Activated CD8-positive, alpha-beta memory T cell treated with anti-CD3 and anti-CD28 coated beads for 48 hours (primary cell): ENCODE data around the gene OR10H4.
"Not testable (repeated sequence)": the region's sequence is repeated elsewhere in the genome, so short reads cannot be mapped to it uniquely, and the experiment has no call there.

Experiments
- DNase-seq, 3 experiments: peaks; one replicate each; pipeline ENCODE4 v3.0.0-alpha.2; 2020; ENCODE audit warnings: low read depth in 2 of 3, low spot score in 2 of 3

The OR10H4 gene

DNA sequence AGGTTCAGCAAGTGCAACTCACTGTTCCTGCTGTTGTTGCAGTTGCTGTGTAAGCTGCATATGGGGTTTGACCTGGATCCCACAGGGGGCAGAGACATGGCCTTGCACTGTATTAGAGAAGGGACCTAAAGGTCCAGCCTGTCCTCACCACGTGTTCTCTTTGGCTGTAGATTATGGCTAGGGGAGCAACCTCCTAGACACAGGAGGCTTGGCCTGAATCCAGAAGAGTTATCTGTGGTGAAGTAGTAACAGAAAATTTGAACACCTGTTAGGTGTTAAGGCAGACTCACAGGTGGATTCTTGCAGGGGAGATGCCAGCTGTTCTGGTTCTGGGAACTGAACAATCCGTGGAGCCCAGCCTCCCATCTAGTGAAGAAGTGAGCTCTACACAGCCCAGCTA is 11.0 kb upstream of the OR10H4 start:
- DNase-seq: no peak

DNA sequence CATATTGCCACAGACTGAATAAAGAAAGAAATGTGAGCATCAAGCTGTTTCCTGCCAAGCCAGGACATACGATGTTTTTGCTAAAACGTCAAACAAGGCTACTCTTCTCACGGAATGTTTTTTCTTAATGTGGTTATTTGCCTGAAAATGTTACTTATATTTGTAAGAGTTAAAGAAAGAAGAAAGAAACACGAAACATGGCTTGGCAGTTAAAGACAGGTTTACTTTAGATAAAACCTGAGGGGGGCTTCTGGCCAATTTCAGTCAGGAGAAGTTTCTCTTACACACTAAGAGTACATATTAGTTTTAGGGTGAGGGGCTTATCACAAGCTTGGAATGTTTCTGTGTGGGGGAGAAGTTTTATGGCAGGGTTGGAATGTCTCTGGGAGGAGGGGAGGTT is 4.4 kb upstream of the OR10H4 start:
- no peak for DNase-seq

DNA sequence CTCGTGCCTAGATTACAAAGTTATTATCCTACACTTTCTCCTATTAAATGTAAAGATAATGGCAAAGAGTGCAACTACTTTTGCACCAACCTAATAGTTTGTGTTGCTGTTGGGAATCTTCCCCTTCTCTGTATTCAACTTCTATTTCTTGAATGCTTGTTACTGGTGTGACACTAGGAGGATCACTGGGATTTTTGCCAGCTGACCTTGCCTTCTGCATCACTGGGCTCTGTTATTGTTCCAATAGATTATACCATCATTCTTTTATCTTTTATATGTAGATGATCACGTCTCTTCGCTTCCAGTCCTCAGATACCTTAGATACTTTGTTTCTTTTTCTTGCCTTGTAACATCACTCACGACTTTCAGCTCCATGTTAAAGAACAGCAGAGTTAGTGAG is 3.5 kb upstream of the OR10H4 start:
- no peak for DNase-seq

GRCh38 chr19:15954820-15955219 is 6.0 kb downstream of the OR10H4 start:
- no peak for DNase-seq

GRCh38 chr19:15962319-15962718 is 13.5 kb downstream of the OR10H4 start:
- no peak for DNase-seq

GRCh38 chr19:15964231-15964630 is 15.4 kb downstream of the OR10H4 start:
- DNase-seq: no peak

DNA sequence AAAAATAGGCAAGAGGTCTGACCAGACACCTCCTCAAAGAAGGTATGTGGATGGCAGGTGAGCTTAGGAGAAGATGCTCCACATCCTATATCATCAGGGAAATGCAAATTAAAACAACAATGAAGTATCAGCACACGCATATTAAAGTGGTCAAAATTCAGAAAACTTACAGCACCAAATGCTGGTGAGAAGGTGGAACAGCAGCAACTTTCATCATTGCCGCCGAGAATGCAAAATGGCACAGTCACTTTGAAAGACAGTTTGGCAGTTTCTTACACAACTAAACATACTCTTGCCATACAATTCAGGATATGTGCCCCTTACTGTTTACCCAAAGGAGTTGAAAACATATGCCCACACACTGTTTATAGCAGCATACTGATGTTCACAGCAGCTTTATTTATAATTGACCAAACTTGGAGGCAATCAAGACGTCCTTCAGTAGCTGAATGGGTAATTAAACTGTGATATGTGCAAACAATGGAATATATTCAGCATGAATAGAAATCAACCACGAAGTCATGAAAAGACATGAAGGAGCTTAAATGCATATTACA is 22.5 kb downstream of the OR10H4 start:
- no peak for DNase-seq

DNA sequence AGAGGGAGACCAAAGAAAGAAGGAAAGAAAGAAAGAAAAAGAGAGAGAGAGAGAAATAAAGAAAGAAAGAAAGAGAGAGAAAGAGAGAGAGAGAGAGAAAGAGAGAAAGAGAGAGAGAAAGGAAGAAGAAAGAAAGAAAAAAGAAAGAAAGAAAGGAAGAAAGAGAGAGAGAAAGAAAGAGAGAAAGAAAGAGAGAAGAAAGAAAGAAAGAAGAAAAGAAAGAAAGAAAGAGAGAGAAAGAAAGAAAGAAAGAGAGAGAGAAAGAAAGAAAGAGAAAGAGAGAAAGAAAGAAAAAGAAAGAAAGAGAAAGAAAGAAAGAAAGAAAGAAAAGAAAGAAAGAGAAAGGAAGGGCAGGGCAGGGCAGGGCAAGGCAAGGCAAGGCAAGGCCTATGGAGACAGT is 23.2 kb downstream of the OR10H4 start:
- DNase-seq: not testable (repeated sequence)

DNA sequence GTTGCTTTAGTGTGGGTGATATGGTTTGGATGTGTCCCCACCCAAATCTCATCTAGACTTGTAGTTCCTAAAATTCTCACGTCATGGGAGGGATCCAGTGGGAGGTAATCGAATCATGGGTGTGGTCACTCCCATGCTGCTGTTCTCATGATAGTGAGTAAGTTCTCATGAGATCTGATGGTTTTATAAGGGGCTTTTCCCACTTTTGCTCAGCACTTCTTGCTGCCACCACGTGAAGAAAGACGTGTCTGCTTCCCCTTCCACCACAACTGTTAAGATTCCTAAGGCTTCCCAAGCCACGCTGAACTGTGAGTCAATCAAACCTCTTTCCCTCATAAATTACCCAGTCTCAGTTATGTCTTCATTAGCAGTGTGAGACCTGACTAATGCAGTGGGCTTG is 26.0 kb downstream of the OR10H4 start:
- DNase-seq: no peak

DNA sequence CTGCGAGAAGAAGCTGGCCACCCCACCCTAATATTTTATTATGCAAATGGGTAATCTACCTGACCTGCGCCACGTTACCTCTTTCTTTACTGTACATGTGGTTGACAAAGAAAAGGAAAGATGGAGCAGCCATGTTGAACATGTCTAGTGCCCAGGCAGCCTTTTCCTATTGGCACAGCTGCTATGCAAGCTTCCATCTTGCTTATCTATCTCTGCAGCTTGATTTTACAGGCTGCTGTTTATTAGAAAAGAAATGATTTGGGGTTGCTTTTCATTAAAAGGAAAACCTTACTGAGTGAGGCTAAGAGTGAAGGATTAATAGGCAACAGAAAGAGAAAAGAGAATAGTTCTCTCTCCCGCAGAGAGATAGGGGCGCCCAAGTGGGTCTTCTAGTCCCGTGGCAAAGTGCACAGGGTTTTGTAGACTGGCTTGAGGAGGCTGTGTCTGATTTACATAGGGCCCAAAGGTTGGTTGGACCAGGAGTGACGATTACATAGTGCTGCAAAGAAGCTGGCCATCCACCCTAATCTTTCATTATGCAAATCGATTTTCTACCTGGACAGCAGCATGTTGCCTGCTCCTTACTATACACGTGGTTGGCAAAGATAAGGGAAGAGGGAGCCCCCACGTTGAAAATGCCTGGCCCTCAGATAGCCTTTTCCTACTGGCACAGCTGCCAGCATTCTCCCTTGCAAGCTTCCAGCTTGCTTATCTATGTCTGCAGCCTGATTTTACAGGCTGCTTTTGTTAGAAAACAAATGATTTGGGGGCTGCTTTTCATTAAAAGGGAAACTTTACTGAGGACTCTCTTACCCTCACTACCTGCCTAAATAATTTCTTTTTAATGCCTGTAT is 28.3 kb downstream of the OR10H4 start:
- no peak for DNase-seq

GRCh38 chr19:15977690-15978089 is 28.9 kb downstream of the OR10H4 start:
- no peak for DNase-seq

- DNase-seq: no peak
Observed at GRCh38 chr19:15979293-15979692, 30.5 kb downstream of the OR10H4 start.

DNA sequence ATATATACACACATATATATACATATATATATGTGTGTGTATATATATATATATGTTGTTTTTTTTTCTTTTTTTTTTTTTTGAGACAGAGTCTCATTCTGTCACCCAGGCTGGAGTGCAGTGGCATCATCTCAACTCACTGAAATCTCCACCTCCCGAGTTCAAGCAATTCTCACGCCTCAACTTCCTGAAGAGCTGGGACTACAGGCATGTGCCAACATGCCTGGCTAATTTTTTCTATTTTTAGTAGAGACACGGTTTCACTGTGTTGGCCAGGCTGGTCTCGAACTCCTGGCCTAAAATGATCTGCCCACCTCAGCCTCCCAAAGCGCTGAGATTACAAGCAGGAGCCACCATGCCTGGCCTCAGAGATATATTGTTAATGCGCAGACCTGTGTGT is 37.0 kb downstream of the OR10H4 start:
- DNase-seq: not testable (repeated sequence)

DNA sequence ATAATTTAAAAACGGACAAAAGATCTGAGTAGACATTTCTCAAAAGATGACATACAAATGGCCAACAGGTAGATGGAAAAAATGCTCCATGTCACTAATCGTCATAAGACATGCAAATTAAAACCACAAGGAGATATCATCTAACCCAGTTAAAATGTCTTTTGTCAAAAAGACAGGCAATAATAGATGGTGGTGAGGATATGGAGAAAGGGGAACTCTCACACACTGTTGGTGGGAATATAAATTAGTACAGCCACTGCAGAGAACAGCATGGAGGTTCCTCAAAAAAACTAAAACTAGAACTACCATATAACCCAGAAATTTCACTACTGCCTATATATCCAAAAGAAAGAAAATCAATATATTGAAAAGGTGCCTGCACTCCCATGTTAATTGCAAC is 37.9 kb downstream of the OR10H4 start:
- DNase-seq: no peak

GRCh38 chr19:15989889-15990288 is 41.1 kb downstream of the OR10H4 start:
- DNase-seq: no peak

DNA sequence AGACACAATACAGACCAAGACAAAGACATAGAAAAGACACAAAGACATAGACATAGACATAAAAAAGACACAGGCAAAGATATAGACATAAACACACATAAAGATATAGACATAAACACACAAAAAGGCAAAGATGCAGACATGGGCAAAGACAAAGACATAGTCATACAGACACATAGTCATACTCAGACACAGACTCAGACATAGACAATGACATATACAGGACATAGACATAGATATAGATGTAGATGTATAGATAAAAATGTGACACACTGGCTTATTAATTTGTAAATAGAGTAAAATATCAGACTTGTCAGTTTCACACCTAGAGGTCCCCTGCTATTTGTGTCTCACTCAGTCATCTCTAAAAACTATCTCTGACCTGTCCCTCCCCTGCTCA is 42.8 kb downstream of the OR10H4 start:
- no peak for DNase-seq

DNA sequence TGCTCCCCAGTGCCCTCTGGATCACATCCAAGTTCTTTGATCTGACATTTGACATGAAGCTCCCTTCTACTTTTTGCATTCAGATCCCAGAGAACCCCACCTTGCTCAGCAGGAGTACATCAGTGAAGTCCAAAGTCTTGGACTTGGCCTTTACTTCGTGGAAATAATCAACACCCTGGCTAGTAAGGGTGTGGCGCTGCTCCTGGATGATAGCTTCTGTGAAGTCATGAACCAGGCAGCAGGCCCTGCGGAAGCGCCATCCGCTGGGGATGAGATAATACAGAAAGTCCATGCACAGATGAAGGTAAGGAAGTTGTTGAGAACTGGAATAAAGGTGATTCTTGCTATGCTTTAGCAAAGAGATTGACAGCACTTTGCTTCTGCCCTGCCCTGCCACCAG is 43.2 kb downstream of the OR10H4 start:
- no peak for DNase-seq

GRCh38 chr19:15995536-15995935 is 46.7 kb downstream of the OR10H4 start:
- no peak for DNase-seq

- no peak for DNase-seq
Observed at GRCh38 chr19:15998166-15998565, 49.4 kb downstream of the OR10H4 start.
